ENCODE measurements around the gene TRANK1. TPM values are rescaled to one million over a fixed set of nuclear protein-coding genes. Genes with fewer than 3 reads are reported as not detected.

The TRANK1 gene
- total RNA-seq, 1 experiment from 2014 or later: 1.1 TPM

DNA sequence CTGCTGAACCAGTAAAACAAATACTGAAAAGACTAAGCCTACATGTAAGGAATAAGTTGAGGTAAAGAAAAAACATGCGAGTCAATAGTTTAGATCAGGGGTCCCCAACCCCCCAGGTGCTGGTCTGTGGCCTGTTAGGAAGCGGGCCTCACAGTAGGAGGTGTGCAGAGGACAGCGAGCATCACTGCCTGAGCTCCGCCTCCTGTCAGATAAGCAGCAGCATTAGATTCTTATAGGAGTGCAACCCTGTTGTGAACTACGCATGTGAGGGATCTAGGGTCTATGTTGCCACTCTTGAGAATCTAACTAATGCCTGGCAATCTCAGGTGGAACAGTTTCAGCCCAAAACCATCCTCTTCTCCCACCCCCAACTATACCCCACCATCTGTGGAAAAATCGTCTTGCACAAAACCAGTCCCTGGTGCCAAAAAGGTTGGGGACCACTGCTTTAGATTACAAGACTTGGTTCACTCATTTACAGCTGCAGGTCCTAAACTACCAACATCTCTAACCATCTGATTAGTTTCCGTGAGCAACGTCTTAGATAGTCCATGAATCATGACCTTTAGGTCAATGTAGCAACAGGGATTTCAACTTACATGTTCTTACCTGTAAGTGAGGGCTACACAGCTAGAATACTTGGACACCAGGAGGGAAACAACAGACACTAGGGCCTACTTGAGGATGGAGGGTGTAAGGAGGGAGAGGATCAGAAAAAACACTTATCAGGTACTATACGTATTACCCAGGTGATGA, 66.7 kb downstream of the TRANK1 start:
- H3K27me3 ChIP-seq (ENCODE audit: insufficient read depth, low read length): peaks cover 3% of the 10 kb centered on the region; the same call in 1 of the 2 replicates
- ChIA-PET CTCF (no interaction called here), RAD21 (ENCODE audit: low non-redundant PET in 1 of 2, low total read pairs in 2 of 2, uncharacterized antibody in 2 of 2, unreplicated experiment in 2 of 2) (no interaction called here), POLR2A (no interaction called here)
- H3K9me2 ChIP-seq (ENCODE audit: insufficient read depth): no peaks in the 10 kb centered on the region
- no peaks in the 10 kb centered on the region for H3K9me3 ChIP-seq (ENCODE audit: control insufficient read depth in 1 of 2, insufficient read depth in 1 of 2, low read depth in 1 of 2, low read length in 2 of 2)
- no peaks in the 10 kb centered on the region for H3K79me2 ChIP-seq (ENCODE audit: insufficient read depth, low read length)
- H3K4me1 ChIP-seq (ENCODE audit: control insufficient read depth in 1 of 2, insufficient read depth in 2 of 2, low read length in 2 of 2): no peaks in the 10 kb centered on the region
- intact Hi-C loops (cut with micrococcal nuclease): no loop called here
- TF ChIP-seq SIN3A (IDR thresholded peaks at IDR 0.05; ENCODE audit: low read depth) (no peak), POLR2A (IDR thresholded peaks at IDR 0.05; ENCODE audit: borderline replicate concordance, extremely low read depth, insufficient read depth, insufficient read length) (no peak)
- ATAC-seq (no peak), DNase-seq (ENCODE audit: low read depth, low spot score) (no peak)
- no peak overlapping the region for H3K9ac ChIP-seq (ENCODE audit: low read length)
- no peak overlapping the region for H2AFZ ChIP-seq (ENCODE audit: low read depth, low read length, poor library complexity, severe bottlenecking)
- no peak overlapping the region for H3K4me2 ChIP-seq (ENCODE audit: low read length)
- no peak overlapping the region for H3K27ac ChIP-seq (ENCODE audit: low read depth, low read length)
- no peak overlapping the region for H3K4me3 ChIP-seq (replicated peaks in 1 of 2; ENCODE audit: low read depth in 1 of 2, low read length in 2 of 2)
- H3K36me3 ChIP-seq (ENCODE audit: control insufficient read depth in 1 of 2, insufficient read depth in 2 of 2, low read length in 2 of 2): no peaks in the 10 kb centered on the region
- BruUV-seq (replicated peaks): no TSS peak
- no peaks in the 10 kb centered on the region for H4K20me1 ChIP-seq (ENCODE audit: insufficient read depth)

DNA sequence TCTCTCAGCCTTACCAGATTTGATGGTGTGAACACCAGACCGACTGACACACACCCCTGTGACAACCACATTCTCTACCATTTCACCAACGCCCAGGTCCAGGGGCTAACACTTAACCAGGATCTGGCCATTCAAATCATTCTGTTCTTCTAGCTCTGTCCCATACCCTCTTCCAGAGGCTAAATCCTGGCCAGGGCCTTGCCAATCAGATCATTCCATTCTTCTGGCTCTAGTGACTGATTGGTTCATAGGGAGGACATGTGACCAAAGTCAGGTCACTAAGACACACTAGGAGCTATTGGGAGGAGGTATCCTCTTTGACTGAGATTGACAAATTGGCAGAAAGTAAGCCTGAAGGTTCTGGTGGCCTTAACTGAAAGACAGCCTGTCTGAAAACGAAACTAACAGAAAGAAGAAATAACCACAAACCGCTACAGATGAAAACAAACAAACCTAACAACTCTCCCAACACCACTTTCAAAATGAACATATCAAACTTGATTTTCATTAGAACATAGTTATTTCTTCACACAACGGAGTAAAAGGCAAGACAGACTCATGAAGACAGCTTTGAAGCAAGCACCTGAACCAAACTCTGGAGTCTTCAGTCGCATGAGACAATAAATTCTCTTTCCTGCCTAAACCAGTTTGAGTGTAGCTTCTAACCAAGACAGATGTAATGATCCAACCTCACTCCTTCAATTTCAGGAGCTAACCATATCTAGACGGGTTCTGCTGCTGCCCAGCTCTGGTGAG, 68.5 kb downstream of the TRANK1 start:
- H3K4me3 ChIP-seq (replicated peaks in 1 of 2; ENCODE audit: low read depth in 1 of 2, low read length in 2 of 2): no peak overlapping the region
- H2AFZ ChIP-seq (ENCODE audit: low read depth, low read length, poor library complexity, severe bottlenecking): peak overlapping the region; percentile 41
- H3K9me3 ChIP-seq (ENCODE audit: control insufficient read depth in 1 of 2, insufficient read depth in 1 of 2, low read depth in 1 of 2, low read length in 2 of 2): no peaks in the 10 kb centered on the region
- H3K36me3 ChIP-seq (ENCODE audit: control insufficient read depth in 1 of 2, insufficient read depth in 2 of 2, low read length in 2 of 2): no peaks in the 10 kb centered on the region
- BruUV-seq (replicated peaks): no TSS peak
- no peak for DNase-seq (ENCODE audit: low read depth, low spot score)
- H3K4me1 ChIP-seq (ENCODE audit: control insufficient read depth in 1 of 2, insufficient read depth in 2 of 2, low read length in 2 of 2): no peaks in the 10 kb centered on the region
- H3K79me2 ChIP-seq (ENCODE audit: insufficient read depth, low read length): no peaks in the 10 kb centered on the region
- no peaks in the 10 kb centered on the region for H3K9me2 ChIP-seq (ENCODE audit: insufficient read depth)
- no peak overlapping the region for H3K4me2 ChIP-seq (ENCODE audit: low read length)
- ChIA-PET POLR2A (no interaction called here), RAD21 (ENCODE audit: low non-redundant PET in 1 of 2, low total read pairs in 2 of 2, uncharacterized antibody in 2 of 2, unreplicated experiment in 2 of 2) (no interaction called here), CTCF (interaction anchor here (1.1 kb wide), 1 partner anchor 8 kb away, joined by 3 read pairs; no protein-coding TSS in a partner anchor)
- ATAC-seq: no peak
- no peak overlapping the region for H3K9ac ChIP-seq (ENCODE audit: low read length)
- H3K27ac ChIP-seq (ENCODE audit: low read depth, low read length): no peak overlapping the region
- H4K20me1 ChIP-seq (ENCODE audit: insufficient read depth): no peaks in the 10 kb centered on the region
- intact Hi-C loops (cut with micrococcal nuclease): no loop called here
- H3K27me3 ChIP-seq (ENCODE audit: insufficient read depth, low read length): peaks cover 7% of the 10 kb centered on the region; the same call in 1 of the 2 replicates
- no peak for TF ChIP-seq CTCF (IDR thresholded peaks at IDR 0.05 in 2 of 3, conservative IDR thresholded peaks at IDR 0.05 in 1 of 3; ENCODE audit: borderline replicate concordance in 1 of 3, insufficient read depth in 1 of 3, low read depth in 2 of 3, low read length in 2 of 3)
- no peak for TF ChIP-seq CBX3 (IDR thresholded peaks at IDR 0.05; ENCODE audit: low read depth)
- no peak for TF ChIP-seq EZH2 (IDR thresholded peaks at IDR 0.05)
- TF ChIP-seq JUND (IDR thresholded peaks at IDR 0.05): no peak
- no peak for TF ChIP-seq FOSL1 (IDR thresholded peaks at IDR 0.05; ENCODE audit: low read depth)
- TF ChIP-seq, protein P1, sequence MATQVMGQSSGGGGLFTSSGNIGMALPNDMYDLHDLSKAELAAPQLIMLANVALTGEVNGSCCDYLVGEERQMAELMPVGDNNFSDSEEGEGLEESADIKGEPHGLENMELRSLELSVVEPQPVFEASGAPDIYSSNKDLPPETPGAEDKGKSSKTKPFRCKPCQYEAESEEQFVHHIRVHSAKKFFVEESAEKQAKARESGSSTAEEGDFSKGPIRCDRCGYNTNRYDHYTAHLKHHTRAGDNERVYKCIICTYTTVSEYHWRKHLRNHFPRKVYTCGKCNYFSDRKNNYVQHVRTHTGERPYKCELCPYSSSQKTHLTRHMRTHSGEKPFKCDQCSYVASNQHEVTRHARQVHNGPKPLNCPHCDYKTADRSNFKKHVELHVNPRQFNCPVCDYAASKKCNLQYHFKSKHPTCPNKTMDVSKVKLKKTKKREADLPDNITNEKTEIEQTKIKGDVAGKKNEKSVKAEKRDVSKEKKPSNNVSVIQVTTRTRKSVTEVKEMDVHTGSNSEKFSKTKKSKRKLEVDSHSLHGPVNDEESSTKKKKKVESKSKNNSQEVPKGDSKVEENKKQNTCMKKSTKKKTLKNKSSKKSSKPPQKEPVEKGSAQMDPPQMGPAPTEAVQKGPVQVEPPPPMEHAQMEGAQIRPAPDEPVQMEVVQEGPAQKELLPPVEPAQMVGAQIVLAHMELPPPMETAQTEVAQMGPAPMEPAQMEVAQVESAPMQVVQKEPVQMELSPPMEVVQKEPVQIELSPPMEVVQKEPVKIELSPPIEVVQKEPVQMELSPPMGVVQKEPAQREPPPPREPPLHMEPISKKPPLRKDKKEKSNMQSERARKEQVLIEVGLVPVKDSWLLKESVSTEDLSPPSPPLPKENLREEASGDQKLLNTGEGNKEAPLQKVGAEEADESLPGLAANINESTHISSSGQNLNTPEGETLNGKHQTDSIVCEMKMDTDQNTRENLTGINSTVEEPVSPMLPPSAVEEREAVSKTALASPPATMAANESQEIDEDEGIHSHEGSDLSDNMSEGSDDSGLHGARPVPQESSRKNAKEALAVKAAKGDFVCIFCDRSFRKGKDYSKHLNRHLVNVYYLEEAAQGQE (IDR thresholded peaks at IDR 0.05; ENCODE audit: low read depth): no peak
- TF ChIP-seq SRF (IDR thresholded peaks at IDR 0.05; ENCODE audit: low read depth): no peak
- no peak for TF ChIP-seq TCF7L2 (IDR thresholded peaks at IDR 0.05; ENCODE audit: borderline replicate concordance, extremely low read depth, insufficient read depth, insufficient read length)
- TF ChIP-seq SP1 (IDR thresholded peaks at IDR 0.05; ENCODE audit: low read depth): no peak
- TF ChIP-seq CEBPB (IDR thresholded peaks at IDR 0.05; ENCODE audit: low read depth): no peak
- TF ChIP-seq YY1 (IDR thresholded peaks at IDR 0.05; ENCODE audit: extremely low read depth, insufficient replicate concordance, low read depth, low read length): no peak
- TF ChIP-seq, protein P2, sequence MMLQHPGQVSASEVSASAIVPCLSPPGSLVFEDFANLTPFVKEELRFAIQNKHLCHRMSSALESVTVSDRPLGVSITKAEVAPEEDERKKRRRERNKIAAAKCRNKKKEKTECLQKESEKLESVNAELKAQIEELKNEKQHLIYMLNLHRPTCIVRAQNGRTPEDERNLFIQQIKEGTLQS (IDR thresholded peaks at IDR 0.05): no peak
